Esophagus muscularis mucosa (tissue), 4 donors: ENCODE results near the gene CDKN2B-AS1. TPM values are rescaled to one million over a fixed set of nuclear protein-coding genes. Genes with fewer than 3 reads are reported as not detected.
A peak's percentile ranks its signal among the peaks of the same experiment; 100 is the strongest.

Source experiments
- DNase-seq: peaks from one replicate; pipeline ENCODE4 v3.0.0-alpha.2; 2017; ENCODE audit errors: extremely low spot score
- H3K27ac ChIP-seq, 4 donors: fragments of 200-600 bp; sonication (generic); replicated peaks in 1 of 4; 1 replicate in 3 of 4; 2 replicates in 1 of 4; pipeline ENCODE4 v1.5.1; 2016 to 2019; ENCODE audit warnings: mild to moderate bottlenecking in 1 of 4
- H3K27me3 ChIP-seq, 4 donors: fragments of 200-600 bp; sonication (generic); one replicate each; pipeline versions ENCODE4 v1.5.1 to v1.6.0; 2016 to 2019
- H3K36me3 ChIP-seq, 4 donors: fragments of 200-600 bp; sonication (generic); one replicate each; pipeline ENCODE4 v1.5.1; 2016 to 2019
- H3K4me1 ChIP-seq, 4 donors: fragments of 200-600 bp; sonication (generic); one replicate each; pipeline ENCODE4 v1.5.1; 2016 to 2019
- H3K4me3 ChIP-seq, 4 donors: fragments of 200-600 bp; sonication (generic); 1 replicate in 2 of 4; 2 replicates in 2 of 4; pipeline ENCODE4 v1.5.1; 2016 to 2019; ENCODE audit warnings: mild to moderate bottlenecking in 4 of 4, moderate library complexity in 1 of 4
- H3K9me3 ChIP-seq, 4 donors: fragments of 200-600 bp; sonication (generic); 1 replicate in 3 of 4; 2 replicates in 1 of 4; pipeline ENCODE4 v1.5.1; 2016 to 2019
- CTCF ChIP-seq, 3 experiments: fragments of 200-600 bp in 2 of 3; fragments of 450-650 bp in 1 of 3; sonication (generic) in 2 of 3; IDR thresholded peaks; one replicate each; pipeline ENCODE4 v1.5.1; 2017 to 2019; ENCODE audit warnings: antibody characterized with exemption in 3 of 3, mild to moderate bottlenecking in 2 of 3, moderate library complexity in 1 of 3
- EP300 ChIP-seq: sonication (generic); formaldehyde crosslinking; IDR thresholded peaks from one replicate; pipeline ENCODE4 v1.6.1; 2017; ENCODE audit warnings: antibody characterized with exemption
- POLR2A ChIP-seq: fragments of 450-650 bp; IDR thresholded peaks from one replicate; pipeline ENCODE4 v1.6.1; 2017; ENCODE audit warnings: antibody characterized with exemption, moderate library complexity, mild to moderate bottlenecking, low read depth
- POLR2AphosphoS5 ChIP-seq, 2 donors: sonication (generic); formaldehyde crosslinking; IDR thresholded peaks; one replicate each; pipeline ENCODE4 v1.6.1; 2017; ENCODE audit warnings: antibody characterized with exemption in 2 of 2
- WGBS: methylation state at CpG from one replicate; pipeline ENCODE4 v1.1.5; 2018; 5-methylcytosine and 5-hydroxymethylcytosine counted together
- intact Hi-C: fragments of 100-400 bp; cut with DNase I; formaldehyde crosslinking; loops from one replicate; pipeline ENCODE4 v1.15.1; 2023
- total RNA-seq, 4 donors: library from RNA; depleted of rRNA; stranded (reverse); fragments of >200 nt; gene quantifications; one replicate each; pipeline versions ENCODE4 v1.1.0 to v1.2.1, GENCODE V29; 2016

The CDKN2B-AS1 gene
- total RNA-seq, 4 donors from 2014 or later: 0.52 to 1.3 (median 0.85) TPM

- Histone ChIP-seq H3K36me3 (no peaks in the 10 kb centered on the region), H3K27me3 (no peaks in the 10 kb centered on the region), H3K4me3 (no peak overlapping the region), H3K27ac (no peak overlapping the region), H3K9me3 (no peaks in the 10 kb centered on the region), H3K4me1 (peaks cover 0 to 8% (median 4%) of the 10 kb centered on the region in 4 donors)
- DNase-seq: peak; percentile 39
- intact Hi-C loops: no loop called here
- TF ChIP-seq EP300 (no peak), CTCF (IDR thresholded peaks at IDR 0.05) (no peak), POLR2AphosphoS5 (IDR thresholded peaks at IDR 0.05) (no peak), POLR2A (no peak)
- WGBS: 86% methylated on average over 1 of the region's 1 CpG
Observed at GRCh38 chr9:22088717-22089061, 94.1 kb downstream of the CDKN2B-AS1 start.

- DNase-seq: no peak
- no peaks in the 10 kb centered on the region for H3K27me3 ChIP-seq
- H3K4me1 ChIP-seq: peaks cover 0 to 24% (median 19%) of the 10 kb centered on the region in 4 donors
- no peak overlapping the region for H3K4me3 ChIP-seq
- 61% methylated on average over 1 of the region's 1 CpG for WGBS
- H3K36me3 ChIP-seq: no peaks in the 10 kb centered on the region
- intact Hi-C loops: no loop called here
- H3K27ac ChIP-seq: no peak overlapping the region
- no peak for TF ChIP-seq POLR2AphosphoS5 (IDR thresholded peaks at IDR 0.05)
- no peak for TF ChIP-seq CTCF (IDR thresholded peaks at IDR 0.05)
- no peak for TF ChIP-seq EP300
- TF ChIP-seq POLR2A: no peak
- no peaks in the 10 kb centered on the region for H3K9me3 ChIP-seq
Observed at GRCh38 chr9:22097707-22098106, 103.1 kb downstream of the CDKN2B-AS1 start.

- Histone ChIP-seq H3K27ac (peak overlapping the region; percentile 23 to 65 (median 31)), H3K27me3 (no peaks in the 10 kb centered on the region), H3K36me3 (no peaks in the 10 kb centered on the region), H3K9me3 (no peaks in the 10 kb centered on the region), H3K4me1 (peaks cover under 1 to 35% (median 22%) of the 10 kb centered on the region in 4 donors), H3K4me3 (no peak overlapping the region)
- WGBS: 67% methylated on average over 3 of the region's 3 CpGs
- intact Hi-C loops: no loop called here
- DNase-seq: no peak
- TF ChIP-seq EP300: no peak
- peak in 1 of 2 donors; percentile 14 for TF ChIP-seq POLR2AphosphoS5 (IDR thresholded peaks at IDR 0.05)
Observed at GRCh38 chr9:22098643-22099332, 104.2 kb downstream of the CDKN2B-AS1 start.

GRCh38 chr9:22100626-22101025 is 106.0 kb downstream of the CDKN2B-AS1 start:
- 84% methylated on average over 2 of the region's 2 CpGs for WGBS
- TF ChIP-seq CTCF (IDR thresholded peaks at IDR 0.05) (peak in 1 of 3 experiments; percentile 18), POLR2A (no peak)
- intact Hi-C loops: no loop called here
- Histone ChIP-seq H3K27ac (no peak overlapping the region), H3K27me3 (no peaks in the 10 kb centered on the region), H3K4me3 (no peak overlapping the region), H3K36me3 (no peaks in the 10 kb centered on the region), H3K9me3 (no peaks in the 10 kb centered on the region), H3K4me1 (peaks cover 5 to 39% (median 24%) of the 10 kb centered on the region in 4 donors)
- no peak for DNase-seq

GRCh38 chr9:22102146-22103053 is 107.8 kb downstream of the CDKN2B-AS1 start:
- intact Hi-C loops: no loop called here
- Histone ChIP-seq H3K9me3 (no peaks in the 10 kb centered on the region), H3K27me3 (no peaks in the 10 kb centered on the region), H3K36me3 (no peaks in the 10 kb centered on the region), H3K4me1 (peaks cover 5 to 37% (median 22%) of the 10 kb centered on the region in 4 donors), H3K4me3 (no peak overlapping the region), H3K27ac (peak overlapping the region in 2 of 4 donors; percentile 30 to 45)
- 90% methylated on average over 4 of the region's 4 CpGs for WGBS
- TF ChIP-seq EP300: no peak
- TF ChIP-seq POLR2AphosphoS5 (IDR thresholded peaks at IDR 0.05): no peak
- TF ChIP-seq CTCF (IDR thresholded peaks at IDR 0.05): no peak
- no peak for TF ChIP-seq POLR2A
- no peak for DNase-seq
